Medulla oblongata (tissue), 1 donor: ENCODE measurements around the gene INSM2.

Source experiments
- DNase-seq: peaks from one replicate; pipeline ENCODE4 v3.0.0-alpha.2; 2015; ENCODE audit errors: extremely low spot score

INSM2 gene

GRCh38 chr14:35543006-35543405, 9.0 kb downstream of the INSM2 start:
- DNase-seq: no peak

DNA sequence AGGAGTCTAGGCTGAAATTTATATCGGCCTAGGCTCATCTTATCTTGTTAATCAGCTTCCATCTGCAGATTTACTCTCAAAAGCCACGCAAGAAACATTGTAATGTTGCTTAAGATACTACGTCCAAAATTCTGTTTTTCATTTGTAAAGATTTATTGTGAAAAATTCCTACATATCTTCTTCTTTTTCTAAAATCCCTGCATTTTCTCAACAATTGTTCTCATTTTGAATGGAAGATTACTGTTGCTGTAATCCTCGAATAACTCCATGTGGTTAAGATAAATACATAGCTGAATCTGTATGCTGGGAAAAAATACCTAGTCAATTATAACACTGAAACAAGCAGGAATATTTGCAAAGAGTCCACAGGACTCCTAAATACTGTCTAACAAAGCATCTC, 15.6 kb downstream of the INSM2 start:
- no peak for DNase-seq

DNA sequence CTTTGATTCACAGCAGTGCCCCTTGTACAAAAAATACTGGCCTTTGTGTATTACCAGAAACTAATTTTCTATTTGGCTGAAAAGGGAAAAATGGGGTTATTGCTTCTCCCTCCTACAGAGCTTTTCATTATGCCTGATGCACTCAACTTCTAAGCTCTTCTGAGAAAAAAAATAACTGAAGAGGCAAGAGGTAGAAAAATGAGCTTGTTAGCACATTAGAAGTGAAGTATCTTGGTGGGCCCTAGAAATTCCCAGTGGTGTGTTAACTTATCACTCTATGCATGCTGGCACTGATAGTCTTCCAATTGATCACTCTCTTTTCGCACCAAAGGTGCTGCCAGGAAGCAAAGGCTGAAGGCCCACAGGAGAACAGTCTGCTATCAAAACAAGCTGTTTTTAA, 17.1 kb downstream of the INSM2 start:
- no peak for DNase-seq

DNA sequence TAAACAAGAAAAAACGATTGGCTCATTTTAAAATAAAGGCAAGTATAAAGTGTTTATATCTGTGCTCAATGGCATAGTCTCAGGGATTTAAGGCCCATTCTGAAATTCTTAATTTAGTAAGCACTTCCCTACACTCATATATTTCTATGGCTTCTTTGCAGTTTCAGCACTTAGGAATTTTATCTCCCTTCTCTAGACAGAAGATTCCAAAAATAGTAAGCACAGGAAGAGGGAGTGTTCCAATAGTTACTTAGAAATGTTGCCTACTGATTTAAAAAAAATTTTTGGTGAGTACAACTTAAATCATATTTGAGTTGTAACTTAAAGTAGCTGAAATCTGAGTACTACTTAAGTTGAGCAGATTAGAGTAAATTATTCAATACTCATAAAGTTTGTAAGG, 19.8 kb downstream of the INSM2 start:
- no peak for DNase-seq

DNA sequence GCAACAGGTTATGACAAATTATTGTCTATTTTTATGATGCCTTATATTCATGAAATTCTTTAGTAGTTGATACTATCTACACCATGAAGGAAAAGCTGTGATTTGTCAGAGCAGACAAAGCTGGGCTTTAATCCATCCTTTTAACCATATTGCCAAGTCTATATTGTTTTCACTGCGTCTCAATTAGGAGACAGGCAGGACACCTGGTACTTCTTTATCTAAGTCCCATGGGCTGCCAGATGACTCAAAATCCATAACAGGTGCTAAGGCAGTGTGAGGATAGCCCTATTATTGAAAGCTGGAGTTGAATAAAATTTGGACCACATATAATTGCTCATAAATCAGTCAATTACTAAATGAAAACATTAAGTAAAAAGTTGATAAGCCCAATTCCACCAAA, 22.6 kb downstream of the INSM2 start:
- DNase-seq: no peak

- DNase-seq: no peak
Measured at GRCh38 chr14:35557221-35557747, 23.3 kb downstream of the INSM2 start.

GRCh38 chr14:35558680-35559079, 24.7 kb downstream of the INSM2 start:
- peak; percentile 81 for DNase-seq

DNA sequence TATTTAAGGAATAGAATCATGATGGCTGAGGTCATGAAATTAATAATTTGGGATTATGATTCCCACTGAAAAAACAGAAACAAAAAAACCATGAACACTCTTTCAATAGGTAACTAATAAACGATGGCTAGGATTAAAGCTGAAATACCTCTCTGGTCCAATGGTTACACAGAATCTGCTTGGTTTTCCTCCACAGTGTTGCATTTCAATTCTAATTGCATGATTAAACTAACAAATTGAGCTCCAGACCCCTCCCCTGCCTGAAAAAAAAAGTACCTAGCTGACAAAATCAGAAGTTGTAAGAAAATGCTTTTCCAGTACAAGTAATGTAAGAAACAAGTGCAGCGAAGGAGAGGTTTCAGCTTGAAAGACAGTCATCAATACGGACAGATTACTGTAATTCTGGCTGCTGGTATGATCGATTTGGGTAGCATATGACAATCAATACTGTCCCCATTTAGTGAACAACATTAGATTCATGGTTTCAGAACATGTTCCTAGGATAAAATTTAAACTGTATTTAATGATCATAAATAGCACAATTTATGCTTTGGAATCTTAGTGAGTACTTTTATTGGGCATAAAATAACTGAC, 32.0 kb downstream of the INSM2 start:
- DNase-seq: no peak

DNA sequence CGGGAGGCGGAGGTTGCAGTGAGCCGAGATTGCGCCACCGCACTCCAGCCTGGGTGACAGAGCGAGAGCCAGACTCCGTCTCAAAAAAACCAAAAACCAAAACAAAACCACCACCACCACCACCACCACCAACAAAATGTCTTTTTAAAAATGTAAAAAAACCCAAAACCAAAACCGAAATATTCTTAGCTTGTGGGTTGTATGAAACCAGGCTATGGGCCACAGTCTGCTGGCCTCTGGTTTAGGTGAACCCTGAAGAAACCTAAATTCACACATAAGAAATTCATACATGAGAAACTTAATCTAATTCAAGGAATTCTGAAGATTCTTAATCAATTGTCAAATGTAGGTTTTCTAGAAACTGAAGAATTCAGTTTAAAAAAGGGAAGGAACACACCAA, 37.6 kb downstream of the INSM2 start:
- DNase-seq: no peak

- no peak for DNase-seq
Measured at GRCh38 chr14:35573911-35574310, 39.9 kb downstream of the INSM2 start.

GRCh38 chr14:35576260-35576659, 42.3 kb downstream of the INSM2 start:
- no peak for DNase-seq

DNA sequence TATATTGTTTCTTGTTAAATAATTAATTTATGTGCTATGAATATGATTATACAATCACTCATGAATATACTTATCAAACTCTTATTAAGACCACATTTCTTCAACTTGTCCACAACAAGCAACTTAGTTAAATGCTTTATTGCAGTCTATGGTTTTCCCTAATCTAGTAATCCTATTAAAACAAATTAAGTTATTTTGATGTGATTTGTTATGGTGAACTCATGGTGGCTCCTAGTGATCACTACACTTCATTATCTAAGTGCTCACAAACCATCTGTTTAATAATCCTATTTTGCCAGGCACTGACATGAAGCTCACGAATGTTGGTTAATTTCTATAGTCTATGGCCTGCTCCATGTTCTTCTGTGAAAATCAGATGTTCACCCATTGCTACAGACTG, 42.9 kb downstream of the INSM2 start:
- DNase-seq: no peak

DNA sequence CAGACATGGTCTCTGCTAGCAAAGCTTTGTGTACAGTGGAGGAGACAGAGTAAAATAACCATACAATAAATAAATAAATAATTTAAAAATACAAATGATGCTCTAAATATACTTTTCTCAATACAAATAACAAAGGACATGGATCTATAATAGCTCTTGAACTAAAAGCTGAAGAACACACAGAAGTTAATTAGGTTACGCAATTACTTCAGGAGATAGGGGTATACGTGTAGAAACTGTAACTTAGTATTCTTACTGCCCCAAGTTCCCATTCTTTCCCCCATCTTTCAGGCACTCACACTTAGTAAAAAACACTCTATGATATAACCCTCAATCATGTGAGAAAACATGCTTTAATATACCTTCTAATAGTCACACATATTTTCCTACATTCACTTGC, 44.2 kb downstream of the INSM2 start:
- DNase-seq: no peak

DNA sequence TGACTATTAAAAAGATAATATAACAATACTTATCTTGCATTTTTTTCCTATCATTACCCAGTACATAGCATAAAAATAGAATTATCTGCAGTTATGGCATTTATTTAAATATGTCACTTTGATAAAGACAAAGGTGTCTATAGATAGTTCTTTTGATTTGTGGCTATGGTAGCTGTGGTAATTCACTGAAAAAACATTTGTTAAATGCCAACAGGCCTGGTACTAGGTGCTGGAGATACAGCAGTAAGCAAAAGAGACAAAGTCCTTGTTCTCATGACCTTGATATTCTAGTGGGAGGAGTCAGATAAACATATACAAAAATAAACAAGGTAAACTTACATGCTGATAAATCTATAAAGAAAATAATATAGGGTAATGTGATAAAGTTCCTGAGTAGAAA, 44.7 kb downstream of the INSM2 start:
- no peak for DNase-seq
